H1 (cell line): ENCODE results near the gene FLT4. TPM values are rescaled to one million over a fixed set of nuclear protein-coding genes. Genes with fewer than 3 reads are reported as not detected.

Source experiments
- CTCF ChIA-PET: fragments of 300-600 bp; sonication (Branson Sonifier 250); formaldehyde crosslinking; loops from one replicate; lab custom pipeline; 2021; ENCODE audit not compliant: partially characterized antibody; lab: Charles Lee
- POLR2A ChIA-PET: fragments of 300-600 bp; sonication (Branson Sonifier 250); formaldehyde crosslinking; loops from one replicate; lab custom pipeline; 2021; ENCODE audit warnings: inconsistent platforms; ENCODE audit not compliant: partially characterized antibody; lab: Charles Lee
- DNase-seq, 2 experiments: peaks; one replicate each; pipeline versions ENCODE4 v3.0.0 to v3.0.0-alpha.2; 2010 to 2022; ENCODE audit warnings: low spot score in 2 of 2, low read depth in 1 of 2, mixed read lengths in 1 of 2
- FAIRE-seq: peaks from 2 replicates; lab custom pipeline; 2011; peaks lifted over from hg19 to GRCh38; lab: Jason Lieb, UNC
- H2AFZ ChIP-seq: 2 replicates; pipeline ENCODE4 v1.8.1; 2012; ENCODE audit warnings: low read length, inconsistent platforms
- H2AK5ac ChIP-seq: 2 replicates; pipeline ENCODE4 v1.6.1; 2013; ENCODE audit warnings: low read depth, low read length
- H2BK120ac ChIP-seq: replicated peaks from 2 replicates; pipeline ENCODE3; 2013; ENCODE audit warnings: low read depth, low read length, inconsistent platforms
- H2BK12ac ChIP-seq: 2 replicates; pipeline ENCODE4 v1.6.1; 2013; ENCODE audit warnings: low read depth, low read length
- H2BK15ac ChIP-seq: 2 replicates; pipeline ENCODE4 v1.6.1; 2013; ENCODE audit warnings: low read length
- H2BK20ac ChIP-seq: 2 replicates; pipeline ENCODE4 v1.6.1; 2013; ENCODE audit warnings: low read length
- H2BK5ac ChIP-seq: 2 replicates; pipeline ENCODE4 v1.6.1; 2013; ENCODE audit warnings: low read depth, low read length
- H3K14ac ChIP-seq: 2 replicates; pipeline ENCODE4 v1.6.1; 2013; ENCODE audit warnings: inconsistent platforms; ENCODE audit not compliant: insufficient read length
- H3K18ac ChIP-seq: 2 replicates; pipeline ENCODE4 v1.6.1; 2013; ENCODE audit warnings: low read length; ENCODE audit errors: extremely low read depth
- H3K23ac ChIP-seq: 2 replicates; pipeline ENCODE4 v1.6.1; 2013; ENCODE audit warnings: inconsistent platforms; ENCODE audit not compliant: insufficient read length
- H3K23me2 ChIP-seq: 2 replicates; pipeline ENCODE4 v1.6.1; 2013; ENCODE audit warnings: low read depth, low read length
- H3K27ac ChIP-seq: 2 replicates; pipeline ENCODE4 v1.6.1; 2011; ENCODE audit warnings: low read depth, low read length, inconsistent platforms
- H3K27me3 ChIP-seq, 4 experiments: replicated peaks in 1 of 4; 1 replicate in 1 of 4; 2 replicates in 3 of 4; pipeline versions ENCODE4 v1.6.1 to v1.8.1; 2011 to 2013; ENCODE audit warnings: low read length in 3 of 4, mild to moderate bottlenecking in 3 of 4, inconsistent platforms in 2 of 4, mixed read lengths in 2 of 4, moderate library complexity in 1 of 4; ENCODE audit not compliant: control insufficient read depth in 3 of 4, insufficient read depth in 3 of 4; ENCODE audit errors: extremely low read depth in 1 of 4
- H3K36me3 ChIP-seq, 4 experiments: 2 replicates each; pipeline versions ENCODE4 v1.6.1 to v1.8.1; 2011 to 2013; ENCODE audit warnings: mild to moderate bottlenecking in 4 of 4, low read length in 3 of 4, moderate library complexity in 2 of 4, control low read depth in 1 of 4, inconsistent platforms in 1 of 4; ENCODE audit not compliant: insufficient read depth in 4 of 4, control insufficient read depth in 2 of 4
- H3K4ac ChIP-seq: replicated peaks from 2 replicates; pipeline ENCODE3; 2013; ENCODE audit warnings: low read length, low read depth, mixed read lengths, inconsistent platforms; ENCODE audit not compliant: insufficient read length
- H3K4me1 ChIP-seq, 4 experiments: replicated peaks in 1 of 4; 1 replicate in 1 of 4; 2 replicates in 3 of 4; pipeline versions ENCODE4 v1.6.1 to v1.8.1; 2011 to 2013; ENCODE audit warnings: low read length in 3 of 4, inconsistent platforms in 2 of 4, mixed read lengths in 1 of 4; ENCODE audit not compliant: insufficient read depth in 4 of 4, control insufficient read depth in 3 of 4
- H3K4me2 ChIP-seq, 2 experiments: 2 replicates each; pipeline versions ENCODE4 v1.6.1 to v1.8.1; 2011 to 2013; ENCODE audit warnings: low read depth in 2 of 2, low read length in 2 of 2, control low read depth in 1 of 2, inconsistent platforms in 1 of 2, mild to moderate bottlenecking in 1 of 2; ENCODE audit not compliant: insufficient read depth in 1 of 2
- H3K4me3 ChIP-seq, 4 experiments: fragments of 200-600, 300-600 bp in 1 of 4; sonication (generic), shearing (Covaris generic), sonication (Bioruptor Twin) in 1 of 4; 2 replicates each; pipeline versions ENCODE4 v1.5.1 to v1.8.1; 2011 to 2016; ENCODE audit warnings: low read length in 4 of 4, low read depth in 3 of 4, control low read depth in 2 of 4, inconsistent platforms in 2 of 4, mild to moderate bottlenecking in 2 of 4, mixed read lengths in 1 of 4, moderate library complexity in 1 of 4; ENCODE audit not compliant: insufficient read depth in 2 of 4; ENCODE audit errors: extremely low read depth in 1 of 4
- H3K56ac ChIP-seq: replicated peaks from 2 replicates; pipeline ENCODE3; 2013; ENCODE audit warnings: low read depth, mild to moderate bottlenecking, mixed read lengths, low read length, inconsistent platforms; ENCODE audit not compliant: insufficient read length
- H3K79me1 ChIP-seq: 2 replicates; pipeline ENCODE4 v1.6.1; 2013; ENCODE audit warnings: low read depth, low read length, control low read depth
- H3K79me2 ChIP-seq, 2 experiments: 2 replicates each; pipeline versions ENCODE4 v1.6.1 to v1.8.1; 2012 to 2013; ENCODE audit warnings: low read length in 2 of 2, mild to moderate bottlenecking in 2 of 2, inconsistent platforms in 1 of 2; ENCODE audit not compliant: insufficient read depth in 2 of 2, control insufficient read depth in 1 of 2
- H3K9ac ChIP-seq, 4 experiments: replicated peaks in 1 of 4; 1 replicate in 1 of 4; 2 replicates in 3 of 4; pipeline versions ENCODE4 v1.6.1 to v1.8.1; 2011 to 2013; ENCODE audit warnings: low read depth in 3 of 4, low read length in 3 of 4, control low read depth in 2 of 4, mild to moderate bottlenecking in 2 of 4, moderate library complexity in 2 of 4, inconsistent platforms in 1 of 4; ENCODE audit errors: extremely low read depth in 1 of 4
- H3K9me3 ChIP-seq, 2 experiments: 2 replicates each; pipeline versions ENCODE4 v1.6.1 to v1.8.1; 2012 to 2013; ENCODE audit warnings: mild to moderate bottlenecking in 2 of 2, moderate library complexity in 2 of 2, control low read depth in 1 of 2, inconsistent platforms in 1 of 2, low read depth in 1 of 2, low read length in 1 of 2, mixed read lengths in 1 of 2; ENCODE audit not compliant: insufficient read depth in 2 of 2
- H4K20me1 ChIP-seq, 2 experiments: replicated peaks in 1 of 2; 2 replicates each; pipeline versions ENCODE3 to v1.8.1; 2011 to 2013; ENCODE audit warnings: inconsistent platforms in 2 of 2, low read length in 2 of 2, mild to moderate bottlenecking in 1 of 2; ENCODE audit not compliant: insufficient read depth in 2 of 2, control insufficient read depth in 1 of 2
- H4K5ac ChIP-seq: 2 replicates; pipeline ENCODE4 v1.6.1; 2013; ENCODE audit warnings: low read length, low read depth, mixed read lengths, inconsistent platforms; ENCODE audit not compliant: insufficient read length
- H4K8ac ChIP-seq: 2 replicates; pipeline ENCODE4 v1.8.0; 2013; ENCODE audit warnings: mild to moderate bottlenecking, moderate library complexity, low read length, inconsistent platforms; ENCODE audit not compliant: insufficient read depth; ENCODE audit errors: extremely low read depth
- H4K91ac ChIP-seq: replicated peaks from 2 replicates; pipeline ENCODE3; 2013; ENCODE audit warnings: low read length, mixed read lengths, inconsistent platforms; ENCODE audit not compliant: insufficient read length
- CHD2 ChIP-seq: IDR thresholded peaks from 2 replicates; pipeline ENCODE4 v1.6.1; 2012; ENCODE audit warnings: low read length, improper control_type of control experiment
- PHF8 ChIP-seq: fragments of 200-600 bp; sonication (generic); conservative IDR thresholded peaks from 2 replicates; pipeline ENCODE4 v1.7.1; 2012; ENCODE audit warnings: low read depth, mild to moderate bottlenecking, inconsistent platforms, low read length, moderate library complexity
- WGBS, 2 experiments: shearing (Covaris generic) in 1 of 2; methylation state at CpG; one replicate each; pipeline versions ENCODE4 v1.1.6 to v1.1.7; 2013 to 2015; ENCODE audit warnings: low lambda C conversion rate in 2 of 2, mixed read lengths in 2 of 2, inconsistent platforms in 1 of 2, low coverage in 1 of 2, missing lambda C conversion rate in 1 of 2; ENCODE audit not compliant: insufficient replicate concordance in 2 of 2, insufficient coverage in 1 of 2, insufficient read length in 1 of 2; ENCODE audit errors: extremely low coverage in 1 of 2, missing lambda C conversion rate in 1 of 2; 5-methylcytosine and 5-hydroxymethylcytosine counted together
- polyA plus RNA-seq, 7 experiments: library from polyadenylated mRNA; depleted of rRNA in 3 of 7; stranded (reverse) in 5 of 7; unstranded in 2 of 7; fragments of >200 nt in 5 of 7; fragments of 200-250 nt in 2 of 7; gene quantifications; 1 replicate in 5 of 7; 2 replicates in 1 of 7; 4 replicates in 1 of 7; pipeline versions ENCODE4 v1.2.1 to v1.2.3, GENCODE V29; 2011 to 2013; ENCODE audit warnings: missing spikeins in 2 of 7, mixed read lengths in 2 of 7
- total RNA-seq: library from RNA; stranded (reverse); fragmentation: NEBNext Ultra II Directional; extraction: Animal tissue kit (Norgen Biotek cat#: 25700); gene quantifications from 2 replicates; pipeline ENCODE4 v1.2.1, GENCODE V29; 2021

Gene FLT4
- total and polyA plus RNA-seq, 2 of the 8 experiments (the other 6 are each of a cell fraction or from before 2014, with no cell fraction given) = 6.5 to 7.7 TPM

DNA sequence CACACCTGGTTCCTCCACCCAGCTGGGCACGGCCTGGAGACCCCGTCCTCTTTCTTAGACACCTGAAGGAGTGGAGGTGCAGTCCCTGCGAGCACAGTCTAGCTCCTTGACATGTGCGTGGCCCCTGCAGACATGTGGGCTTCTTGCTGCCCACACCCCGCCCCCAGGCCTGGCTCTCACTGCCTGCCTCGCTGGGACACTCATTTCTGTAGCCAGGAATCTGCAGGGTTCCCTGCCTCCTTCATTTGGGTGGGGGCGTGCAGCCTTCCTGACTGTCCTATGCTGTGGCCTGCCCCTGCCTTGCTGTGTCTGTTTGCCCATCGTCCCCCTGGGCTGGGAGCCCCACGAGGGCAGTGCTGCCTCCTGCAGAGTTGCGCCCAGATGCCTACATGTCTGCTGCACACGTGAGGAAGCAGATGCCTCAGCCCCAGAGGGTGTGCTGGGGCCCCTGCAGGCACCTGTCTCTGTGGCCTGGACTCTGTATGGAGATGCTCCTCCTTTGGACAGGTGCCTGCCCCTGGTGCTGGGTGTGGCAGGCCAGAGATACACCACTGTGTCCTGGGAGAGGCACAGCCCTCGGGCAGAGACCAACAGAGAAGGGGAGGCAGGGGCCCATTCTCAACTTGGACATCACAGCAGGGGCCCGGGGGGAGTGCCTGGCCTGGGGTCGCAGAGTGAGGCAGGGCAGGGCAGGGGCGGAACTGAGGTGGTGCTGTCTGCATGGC is 22.6 kb downstream of the FLT4 start:
- no peak overlapping the region for H4K5ac ChIP-seq
- WGBS, 2 experiments = 85% methylated on average over 15 of the region's 15 CpGs; no CpG with 5 or more reads in 1 of the 2 experiments
- no peak overlapping the region for H3K56ac ChIP-seq
- no peak overlapping the region for H3K9ac ChIP-seq
- H3K4me1 ChIP-seq = peaks cover 0 to 3% (median under 1%) of the 10 kb centered on the region in 4 experiments; a peak in 5 of 7 replicates
- ChIA-PET POLR2A (no interaction called here), CTCF (interaction anchor here (0.9 kb wide), 1 partner anchor 16 kb away, joined by 3 read pairs; no protein-coding TSS in a partner anchor)
- no peaks in the 10 kb centered on the region for H3K79me2 ChIP-seq
- H3K14ac ChIP-seq = no peak overlapping the region
- H2BK15ac ChIP-seq = no peak overlapping the region
- H4K20me1 ChIP-seq = peaks cover 0 to 2% of the 10 kb centered on the region in 2 experiments
- no peak overlapping the region for H3K4ac ChIP-seq
- no peak overlapping the region for H2BK12ac ChIP-seq
- no peaks in the 10 kb centered on the region for H3K9me3 ChIP-seq
- no peak overlapping the region for H2BK5ac ChIP-seq
- H2AK5ac ChIP-seq = no peak overlapping the region
- no peak overlapping the region for H3K23ac ChIP-seq
- FAIRE-seq (no peak), DNase-seq (no peak)
- H2AFZ ChIP-seq = no peak overlapping the region
- H3K79me1 ChIP-seq = no peaks in the 10 kb centered on the region
- no peaks in the 10 kb centered on the region for H3K23me2 ChIP-seq
- H4K91ac ChIP-seq = no peak overlapping the region
- H3K27me3 ChIP-seq = no peaks in the 10 kb centered on the region; a peak in 1 of 7 replicates
- H3K4me2 ChIP-seq = no peak overlapping the region
- H3K36me3 ChIP-seq = no peaks in the 10 kb centered on the region
- H2BK120ac ChIP-seq = no peak overlapping the region
- no peak overlapping the region for H3K4me3 ChIP-seq
- H4K8ac ChIP-seq = no peak overlapping the region
- H3K27ac ChIP-seq = no peak overlapping the region
- no peak overlapping the region for H2BK20ac ChIP-seq
- H3K18ac ChIP-seq = no peak overlapping the region
- TF ChIP-seq PHF8 (no peak), CHD2 (no peak)
